HG03565 (cell line): Measurements from ENCODE around the gene GIMD1.
"Not testable (repeated sequence)": the region's sequence is repeated elsewhere in the genome, so short reads cannot be mapped to it uniquely, and the experiment has no call there.

Source experiments
- ATAC-seq: cut with Tn5 transposase; IDR thresholded peaks from one replicate; pipeline ENCODE4 v1.9.1; 2021; ENCODE audit warnings: mild to moderate bottlenecking, moderate library complexity; ENCODE audit not compliant: unreplicated experiment

The GIMD1 gene

DNA sequence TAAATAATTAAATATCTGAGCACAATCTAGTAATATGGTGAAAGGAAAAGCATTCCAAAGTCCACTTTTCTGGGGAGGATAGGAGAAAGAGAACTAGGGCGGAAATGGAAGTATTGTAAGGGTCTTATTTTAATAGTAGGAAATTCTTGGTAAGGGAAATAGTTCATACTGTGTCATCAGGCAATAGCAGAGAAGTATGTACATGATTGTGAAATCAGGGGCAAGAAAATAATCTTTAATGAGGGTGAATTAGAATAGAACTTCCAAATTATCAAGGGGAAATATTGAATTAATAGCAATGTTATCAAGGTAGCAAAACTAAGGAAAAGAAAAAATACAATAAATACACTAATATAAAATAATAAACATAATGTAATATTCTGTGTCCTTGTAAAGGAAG, 14.8 kb downstream of the GIMD1 start:
- no peak for ATAC-seq

DNA sequence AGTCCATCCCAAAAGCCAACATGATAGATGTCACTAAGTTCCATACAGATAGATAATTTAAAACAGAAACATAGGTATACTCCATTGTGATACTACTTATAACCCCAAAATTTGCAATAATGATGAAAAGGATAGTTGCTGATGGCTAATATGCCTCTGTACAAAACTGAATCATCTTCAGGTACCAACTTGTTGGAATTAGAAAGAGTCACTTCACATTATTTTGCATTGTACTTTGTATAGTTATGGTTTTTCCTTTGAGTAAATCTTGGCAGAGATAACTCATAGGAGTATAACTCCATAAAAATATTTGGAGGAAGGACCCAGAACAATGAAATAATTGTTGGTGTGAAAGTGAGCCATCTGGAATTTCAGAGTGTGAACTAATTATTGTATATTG, 17.6 kb downstream of the GIMD1 start:
- ATAC-seq, result no peak

DNA sequence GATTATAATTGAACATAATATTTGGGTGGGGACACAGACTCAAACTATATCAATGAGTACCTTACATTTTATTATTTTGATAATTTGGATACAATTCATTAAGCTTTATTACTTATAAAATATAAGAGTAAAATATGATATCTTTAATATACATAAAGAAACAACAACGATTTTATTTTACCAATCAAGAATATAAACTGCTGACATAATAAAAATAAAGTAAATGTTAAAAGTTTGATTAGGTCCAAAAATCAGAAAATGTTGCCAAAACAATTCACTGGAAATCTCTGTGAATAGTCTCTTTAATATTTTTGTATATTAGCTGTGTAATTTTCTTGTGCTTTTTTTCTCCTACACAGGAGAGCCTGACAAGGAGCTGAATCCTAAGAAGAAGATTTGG, 21.4 kb downstream of the GIMD1 start:
- no peak for ATAC-seq

DNA sequence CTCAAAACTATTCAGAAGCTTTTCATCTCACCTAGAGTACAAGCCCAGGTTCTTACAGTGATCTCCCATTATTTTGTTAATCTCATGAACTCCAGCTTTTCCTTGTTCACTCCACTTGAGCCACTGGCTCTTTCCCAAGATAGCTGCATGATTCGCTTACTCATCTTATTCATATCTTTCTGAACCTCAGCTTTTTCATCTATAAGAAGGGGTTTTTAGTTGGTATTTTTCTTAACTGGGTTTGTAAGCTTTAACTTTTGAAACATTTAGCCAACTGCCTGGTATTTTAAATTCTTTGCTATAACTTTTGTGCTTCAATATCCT, 24.0 kb downstream of the GIMD1 start:
- no peak for ATAC-seq

DNA sequence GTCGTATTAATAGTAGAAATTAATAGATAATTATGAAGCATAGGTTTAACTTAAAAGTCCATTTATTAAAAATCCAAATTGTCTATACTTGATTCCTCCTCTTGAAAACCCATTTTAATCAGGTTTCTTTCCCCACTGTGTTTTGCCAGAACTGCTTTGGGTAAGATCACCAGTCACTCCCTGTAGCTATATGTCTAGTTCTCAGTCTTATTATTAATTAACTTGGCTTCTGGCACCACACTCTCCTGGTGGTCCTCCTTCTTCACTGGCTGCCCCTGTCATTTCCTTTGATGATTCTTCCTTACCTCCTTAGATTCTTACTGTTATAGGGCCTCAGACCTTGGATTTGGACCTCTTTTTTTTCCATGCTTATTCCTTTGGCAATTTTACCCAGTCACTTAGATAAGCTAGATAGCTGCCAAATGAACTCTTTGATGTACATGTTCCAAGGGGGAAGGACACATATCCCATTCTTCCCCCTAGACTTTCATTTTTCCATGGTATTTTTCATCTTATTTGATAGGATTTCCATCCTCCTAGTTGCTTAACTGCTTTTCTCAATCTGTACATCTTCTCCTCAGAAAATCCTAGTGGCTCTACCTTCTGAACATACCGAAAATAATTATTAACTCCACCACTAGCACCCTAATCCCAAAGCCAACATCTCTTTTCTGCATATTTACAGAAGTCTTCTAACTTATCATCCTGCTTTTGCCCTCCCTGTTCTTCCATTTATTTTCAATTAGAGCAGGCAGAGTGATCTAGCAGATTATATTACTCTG, 24.5 kb downstream of the GIMD1 start:
- no peak for ATAC-seq

DNA sequence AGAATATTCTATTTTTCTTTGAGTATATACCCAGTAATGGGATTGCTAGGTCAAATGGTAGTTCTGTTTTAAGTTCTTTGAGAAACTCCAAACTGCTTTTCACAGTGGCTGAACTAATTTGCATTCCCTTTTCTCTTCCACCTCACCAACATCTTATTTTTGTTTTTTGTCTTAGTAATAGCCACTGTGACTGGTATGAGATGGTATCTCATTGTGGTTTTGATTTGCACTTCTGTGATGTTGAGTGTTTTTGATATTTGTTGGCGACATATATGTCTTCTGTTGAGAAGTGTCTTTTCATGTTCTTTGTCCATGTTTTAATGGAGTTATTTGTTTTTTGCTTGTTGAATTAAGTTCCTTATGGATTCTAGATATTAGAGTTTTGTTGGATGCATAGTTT, 27.8 kb downstream of the GIMD1 start:
- ATAC-seq, result no peak

DNA sequence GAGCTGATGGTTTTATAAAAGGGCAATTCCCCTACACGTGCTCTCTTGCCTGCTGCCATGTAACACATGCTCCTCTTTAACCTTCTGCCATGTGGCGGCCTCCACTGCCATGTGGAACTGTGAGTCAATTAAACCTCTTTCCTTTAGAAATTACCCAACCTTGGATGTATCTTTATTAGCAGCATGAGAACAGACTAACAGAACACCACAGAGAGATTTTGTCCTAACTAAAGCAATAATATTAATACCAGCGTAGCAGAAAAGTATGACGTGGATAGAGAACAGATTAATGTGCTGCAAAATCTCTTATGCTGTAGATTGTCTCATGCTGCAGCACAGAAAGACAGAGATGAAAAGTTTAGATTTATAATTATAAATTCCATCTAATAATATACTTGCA, 29.1 kb downstream of the GIMD1 start:
- ATAC-seq, result no peak

DNA sequence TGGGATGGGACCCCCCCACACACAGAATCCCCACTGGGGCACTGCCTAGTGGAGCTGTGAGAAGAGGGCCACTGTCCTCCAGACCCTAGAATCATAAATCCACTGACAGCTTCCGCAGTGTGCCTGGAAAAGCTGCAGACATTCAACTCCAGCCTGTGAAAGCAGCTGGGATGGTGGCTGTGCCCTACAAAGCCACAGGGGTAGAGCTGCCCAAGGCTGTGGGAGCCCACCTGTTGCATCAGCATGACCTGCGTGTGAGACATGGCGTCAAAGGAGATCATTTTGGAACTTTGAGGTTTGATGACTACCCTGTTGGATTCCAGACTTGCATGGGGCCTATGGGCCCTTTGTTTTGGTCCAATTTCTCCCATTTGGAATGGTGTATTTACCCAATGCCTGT, 29.9 kb downstream of the GIMD1 start:
- ATAC-seq, result no peak

DNA sequence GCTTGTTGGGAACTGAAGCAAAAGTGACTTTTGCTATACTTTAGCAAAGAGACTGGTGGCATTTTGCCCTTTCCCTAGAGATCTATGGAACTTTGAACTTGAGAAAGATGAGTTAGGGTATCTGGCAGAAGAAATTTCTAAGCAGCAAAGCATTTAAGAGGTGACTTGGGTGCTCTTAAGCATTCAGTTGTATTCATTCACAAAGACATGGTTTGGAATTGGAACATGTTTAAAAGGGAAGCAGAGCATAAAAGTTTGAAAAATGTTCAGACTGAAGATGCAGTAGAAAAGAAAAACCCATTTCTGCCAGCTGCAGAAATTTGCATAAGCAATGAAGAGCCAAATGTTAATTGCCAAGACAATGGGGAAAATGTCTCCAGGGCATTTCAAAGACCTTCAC, 30.7 kb downstream of the GIMD1 start:
- ATAC-seq, result no peak

DNA sequence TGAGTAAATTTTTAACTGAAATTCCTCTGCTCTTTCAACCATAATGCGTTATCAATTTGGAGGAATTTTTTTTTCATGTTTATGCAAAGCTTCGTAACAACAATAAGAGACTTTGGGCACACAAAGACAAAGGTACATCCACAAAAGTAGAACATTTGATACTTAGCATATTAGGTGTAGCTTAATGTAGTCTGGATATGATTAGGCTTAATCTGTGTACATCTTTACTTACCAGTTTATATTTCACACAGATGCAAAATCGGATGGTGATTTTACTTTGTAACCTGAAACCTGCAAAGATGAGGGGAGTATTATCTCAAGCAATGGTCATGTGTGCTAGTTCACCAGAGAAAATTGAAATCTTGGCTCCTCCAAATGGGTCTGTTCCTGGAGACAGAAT, 32.0 kb downstream of the GIMD1 start:
- ATAC-seq, result no peak

DNA sequence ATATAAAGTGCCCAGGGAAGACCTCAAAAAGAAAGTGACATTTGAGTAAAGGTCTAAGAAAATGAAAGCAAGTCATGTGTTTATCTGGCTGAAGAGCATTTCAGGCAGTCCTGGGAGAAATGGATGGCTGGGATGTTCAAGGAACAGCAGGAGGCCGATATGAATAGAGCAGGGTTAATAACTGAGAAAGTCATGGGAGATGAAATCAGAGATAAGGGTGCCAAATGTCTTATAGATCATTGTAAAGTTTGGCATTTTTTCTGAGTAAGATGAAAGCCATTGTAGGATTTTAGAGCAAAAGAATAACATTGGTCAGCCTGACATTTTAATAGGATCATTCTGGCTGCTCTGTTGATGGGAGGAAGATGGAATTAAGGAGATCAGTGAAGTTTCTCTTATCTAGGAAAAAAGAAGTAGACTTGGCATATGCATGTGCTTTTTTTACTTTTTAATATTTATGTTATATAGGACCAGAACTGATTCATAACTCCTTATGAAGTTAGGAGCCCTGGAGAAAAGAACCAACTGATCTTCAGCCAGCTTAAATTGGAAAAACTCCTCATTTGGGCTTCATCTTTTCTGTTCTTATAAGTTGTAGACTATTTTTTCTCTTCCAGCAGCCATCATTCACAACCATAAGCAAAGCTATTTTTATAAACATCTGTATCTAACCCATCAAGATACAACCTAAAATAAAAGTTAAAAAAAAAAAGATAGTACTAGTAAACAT, 33.7 kb downstream of the GIMD1 start:
- ATAC-seq, result no peak

DNA sequence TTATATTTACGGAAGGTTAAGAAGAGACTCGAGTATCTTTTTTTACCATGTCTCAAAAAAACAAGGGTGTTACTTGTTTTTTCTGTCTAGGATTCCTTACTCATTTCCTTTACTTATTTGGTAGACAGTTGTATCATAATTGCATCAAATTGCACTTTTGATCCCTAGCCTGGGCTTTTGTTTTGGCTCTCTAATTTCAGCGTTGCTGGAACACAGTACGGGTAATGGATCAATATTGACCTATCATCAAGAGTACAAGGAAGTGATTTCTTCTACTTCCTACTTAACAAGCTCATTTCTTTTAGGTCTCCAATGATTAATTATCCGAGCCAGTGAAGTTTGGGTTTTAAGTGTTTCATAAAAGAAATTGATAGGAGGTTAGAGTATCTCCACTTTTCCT, 35.4 kb downstream of the GIMD1 start:
- no peak for ATAC-seq

DNA sequence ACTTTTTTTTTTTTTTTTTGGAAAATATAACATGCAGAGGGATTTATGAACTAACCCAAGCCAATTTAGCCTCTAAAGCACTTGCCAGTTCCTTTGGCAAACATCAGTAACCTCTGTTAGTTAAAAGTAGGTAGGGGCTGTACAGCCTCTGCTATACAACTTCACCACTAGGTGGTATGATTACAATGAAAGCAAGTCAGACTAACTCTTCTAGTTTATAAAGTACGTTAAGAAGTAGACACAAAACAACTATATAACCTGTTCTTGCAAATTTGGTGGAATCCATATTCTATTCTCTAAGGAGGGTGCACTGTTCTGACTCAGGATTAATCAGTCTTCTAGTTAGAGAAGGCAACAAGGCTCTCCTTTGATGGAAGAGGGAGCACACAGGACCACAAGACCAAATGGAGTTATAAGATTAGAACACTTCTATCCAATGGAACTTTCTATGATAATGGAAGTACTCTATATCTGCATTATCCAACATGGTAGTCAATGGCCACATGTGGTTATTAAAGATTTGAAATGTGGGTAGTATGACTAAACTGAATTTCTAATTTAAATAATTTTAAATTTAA, 39.4 kb downstream of the GIMD1 start:
- peak; percentile 75 for ATAC-seq

DNA sequence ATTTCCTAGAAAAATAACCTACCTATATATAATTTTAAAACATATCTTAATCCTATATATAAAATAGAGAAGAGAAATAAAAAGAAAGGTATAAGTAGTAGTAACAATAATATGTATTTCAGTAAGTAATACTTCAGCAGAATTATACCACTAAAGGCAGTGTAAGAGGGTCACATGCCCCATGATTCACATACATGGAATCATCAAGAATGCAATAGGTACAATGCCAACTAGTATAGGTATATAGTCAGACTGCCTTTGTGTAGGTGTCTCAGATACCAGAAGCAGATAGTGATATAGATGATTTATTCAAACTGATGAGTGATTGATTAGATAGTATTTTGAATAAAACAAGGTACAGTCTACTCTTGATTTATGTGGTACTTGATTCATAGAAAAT, 42.8 kb downstream of the GIMD1 start:
- ATAC-seq, result no peak

DNA sequence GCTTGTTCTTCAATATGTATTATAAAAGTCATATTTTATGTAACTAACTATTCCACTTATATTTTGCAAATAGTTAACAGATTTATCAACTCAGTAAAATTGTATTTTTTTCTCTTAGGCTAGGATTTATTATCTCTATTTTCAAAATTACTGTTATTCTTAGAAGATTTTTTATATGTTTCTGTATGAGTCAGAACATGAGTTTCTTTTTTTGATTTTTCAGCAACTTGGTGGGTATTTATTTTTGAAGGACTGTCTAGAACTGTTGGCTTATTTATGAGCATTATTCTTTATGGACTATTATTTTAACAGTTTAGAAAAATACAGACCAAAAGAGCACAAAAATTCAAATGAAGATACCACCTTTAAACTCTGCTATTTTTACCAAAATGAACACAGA, 45.5 kb downstream of the GIMD1 start:
- ATAC-seq, result no peak

DNA sequence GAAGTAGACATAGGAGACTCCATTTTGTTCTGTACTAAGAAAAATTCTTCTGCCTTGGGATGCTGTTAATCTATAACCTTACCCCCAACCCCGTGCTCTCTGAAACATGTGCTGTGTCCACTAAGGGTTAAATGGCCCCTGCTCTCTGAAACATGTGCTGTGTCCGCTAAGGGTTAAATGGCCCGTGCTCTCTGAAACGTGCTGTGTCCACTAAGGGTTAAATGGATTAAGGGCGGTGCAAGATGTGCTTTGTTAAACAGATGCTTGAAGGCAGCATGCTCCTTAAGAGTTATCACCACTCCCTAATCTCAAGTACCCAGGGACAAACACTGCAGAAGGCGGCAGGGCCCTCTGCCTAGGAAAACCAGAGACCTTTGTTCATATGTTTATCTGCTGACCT, 46.8 kb downstream of the GIMD1 start:
- not testable (repeated sequence) for ATAC-seq

DNA sequence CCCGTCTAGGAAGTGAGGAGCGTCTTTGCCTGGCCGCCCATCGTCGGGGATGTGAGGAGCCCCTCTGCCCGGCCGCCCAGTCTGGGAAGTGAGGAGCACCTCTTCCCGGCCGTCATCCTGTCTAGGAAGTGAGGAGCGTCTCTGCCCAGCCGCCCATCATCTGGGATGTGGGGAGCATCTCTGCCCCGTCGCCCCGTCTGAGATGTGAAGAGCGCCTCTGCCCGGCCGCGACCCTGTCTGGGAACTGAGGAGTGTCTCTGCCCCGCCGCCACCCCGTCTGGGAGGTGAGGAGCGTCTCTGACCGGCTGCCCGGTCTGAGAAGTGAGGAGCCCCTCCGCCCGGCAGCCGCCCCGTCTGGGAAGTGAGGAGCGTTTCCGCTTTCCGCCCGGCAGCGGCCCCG, 47.4 kb downstream of the GIMD1 start:
- not testable (repeated sequence) for ATAC-seq

DNA sequence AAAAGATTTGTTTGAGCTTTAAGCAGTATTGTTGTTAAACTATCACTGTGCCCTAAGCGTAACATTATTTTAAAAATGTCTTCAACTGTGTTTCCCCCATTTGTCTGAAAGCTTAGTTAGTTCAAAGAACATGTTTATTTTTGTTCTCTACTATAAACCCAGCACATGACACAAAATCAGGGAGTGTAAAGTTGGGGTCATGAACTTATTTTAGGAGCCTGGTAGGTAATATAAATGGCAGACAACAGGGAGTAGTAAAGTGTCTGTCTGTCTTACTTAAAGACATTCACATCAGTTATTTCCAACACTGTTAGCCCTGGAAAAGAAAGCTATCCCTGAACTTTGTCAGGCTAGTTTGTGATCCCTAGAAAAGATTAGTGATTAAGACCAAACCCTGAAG, 48.3 kb downstream of the GIMD1 start:
- no peak for ATAC-seq

DNA sequence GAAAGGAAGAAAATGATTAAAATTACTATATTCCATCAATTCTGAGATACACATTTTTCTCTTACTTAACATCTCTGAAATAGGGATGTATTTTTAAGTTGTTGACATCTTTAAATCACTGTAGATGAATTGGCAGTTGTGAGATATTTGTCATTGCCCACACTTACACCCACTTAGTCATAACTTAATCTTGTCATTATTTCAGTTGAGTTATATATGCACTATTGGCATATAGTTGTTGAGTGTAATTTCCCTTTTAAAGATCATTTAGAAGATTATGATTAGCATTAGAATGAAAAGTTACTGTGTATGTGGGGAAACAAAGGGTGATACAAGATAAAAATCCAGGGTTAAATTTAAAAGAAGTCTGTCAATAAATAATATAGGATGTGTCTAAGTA, 50.1 kb downstream of the GIMD1 start:
- ATAC-seq, result no peak

DNA sequence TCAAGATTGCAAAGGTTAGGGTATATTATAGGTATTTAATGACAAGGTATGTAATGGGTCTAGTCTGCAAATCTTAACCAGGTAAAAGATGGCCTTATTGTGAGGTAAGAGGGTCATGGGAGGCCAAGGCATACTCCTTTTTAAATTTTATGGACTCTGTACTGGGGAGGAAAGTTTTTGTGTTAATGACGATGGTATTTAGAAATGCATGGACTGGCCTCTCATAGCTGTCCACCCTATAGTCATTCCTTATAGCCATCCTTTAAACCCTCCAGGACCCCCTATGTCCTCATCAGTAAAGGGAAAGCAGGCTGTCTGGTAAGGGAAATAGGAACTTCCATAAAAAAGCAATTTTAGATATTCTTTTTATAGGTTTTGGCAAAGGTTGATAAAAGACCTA, 50.8 kb downstream of the GIMD1 start:
- no peak for ATAC-seq

DNA sequence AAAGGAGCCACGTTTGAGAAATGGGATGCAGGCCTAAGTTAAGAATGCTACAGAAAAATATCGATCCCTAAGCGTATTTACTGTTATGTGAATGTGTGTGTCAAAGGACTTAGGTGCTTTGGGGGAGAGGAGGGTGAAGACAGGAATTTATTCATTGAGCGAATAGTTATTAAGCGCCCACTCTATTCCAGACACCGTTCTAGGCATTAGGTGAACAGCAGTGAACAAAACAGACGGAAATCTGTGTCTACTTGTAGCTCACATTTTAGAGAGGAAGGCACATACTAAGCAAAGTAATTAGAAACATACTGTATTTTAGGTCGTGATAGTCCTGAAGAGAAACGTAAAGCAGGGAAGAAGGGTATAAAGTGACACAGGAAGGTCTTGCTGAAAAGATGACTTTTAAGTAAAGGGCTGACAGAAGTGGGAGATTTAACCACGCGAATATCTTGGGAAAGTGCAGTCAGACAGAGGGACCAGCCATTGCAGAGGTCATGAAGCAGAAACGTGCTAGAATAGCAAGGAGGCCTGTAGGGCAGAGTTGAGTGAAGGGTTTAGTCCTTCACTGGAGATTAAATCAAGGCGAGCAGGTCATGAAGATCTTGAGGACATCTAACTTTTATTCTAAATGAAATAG, 51.7 kb downstream of the GIMD1 start:
- ATAC-seq, result peak; percentile 1
